Adrenal gland (tissue), 12 donors: ENCODE results near the gene ZSCAN10. TPM values are rescaled to one million over a fixed set of nuclear protein-coding genes. Genes with fewer than 3 reads are reported as not detected.
"Not testable (repeated sequence)": the region's sequence is repeated elsewhere in the genome, so short reads cannot be mapped to it uniquely, and the experiment has no call there.

ENCODE experiments used
- DNase-seq, 7 donors: peaks; one replicate each; pipeline ENCODE4 v3.0.0-alpha.2; 2019 to 2020
- H3K27ac ChIP-seq, 5 donors: fragments of 200-600 bp; sonication (generic) in 4 of 5; 1 replicate in 3 of 5; 2 replicates in 2 of 5; pipeline versions ENCODE4 v1.5.1 to v1.8.0; 2016 to 2020; ENCODE audit warnings: mild to moderate bottlenecking in 1 of 5
- H3K27me3 ChIP-seq: fragments of 200-600 bp; 2 replicates; pipeline ENCODE4 v1.8.0; 2021
- H3K36me3 ChIP-seq, 2 donors: fragments of 200-600 bp; replicated peaks in 1 of 2; 1 replicate in 1 of 2; 2 replicates in 1 of 2; pipeline versions ENCODE4 v1.5.1 to v1.8.0; 2018 to 2022
- H3K4me1 ChIP-seq, 2 donors: fragments of 200-600 bp; replicated peaks in 1 of 2; 1 replicate in 1 of 2; 2 replicates in 1 of 2; pipeline versions ENCODE4 v1.5.1 to v1.8.0; 2018 to 2021
- H3K4me3 ChIP-seq, 4 donors: fragments of 200-600 bp; sonication (generic) in 3 of 4; one replicate each; pipeline ENCODE4 v1.5.1; 2016 to 2018
- H3K9me3 ChIP-seq, 3 donors: fragments of 200-600 bp; sonication (generic) in 1 of 3; replicated peaks in 1 of 3; 1 replicate in 2 of 3; 2 replicates in 1 of 3; pipeline versions ENCODE4 v1.5.1 to v1.8.0; 2016 to 2021
- CTCF ChIP-seq, 6 experiments: fragments of 450-650 bp in 4 of 6; fragments of 200-600 bp in 2 of 6; sonication (generic) in 1 of 6; IDR thresholded peaks; 1 replicate in 5 of 6; 2 replicates in 1 of 6; pipeline versions ENCODE4 v1.5.1 to v1.8.0; 2016 to 2021; ENCODE audit warnings: antibody characterized with exemption in 6 of 6, mild to moderate bottlenecking in 2 of 6, moderate library complexity in 1 of 6
- POLR2A ChIP-seq, 2 donors: fragments of 450-650 bp; IDR thresholded peaks; one replicate each; pipeline ENCODE4 v1.6.1; 2017; ENCODE audit warnings: antibody characterized with exemption in 2 of 2, mild to moderate bottlenecking in 2 of 2, moderate library complexity in 1 of 2
- WGBS, 4 donors: extraction: QIAGEN DNeasy Blood & Tissue Kit in 2 of 4; methylation state at CpG; one replicate each; pipeline versions ENCODE4 v1.1.5 to v1.1.7; 2013 to 2017; 5-methylcytosine and 5-hydroxymethylcytosine counted together
- intact Hi-C, 2 donors: fragments of 100-400 bp; cut with DNase I; formaldehyde crosslinking; loops; one replicate each; pipeline versions ENCODE4 v1.14.1 to v1.15.0; 2022 to 2023
- polyA plus RNA-seq, 3 donors: library from polyadenylated mRNA; stranded (reverse); fragments of 200-250 nt in 2 of 3; fragments of 350-450 nt in 1 of 3; fragmentation: Illumina TruSeq in 1 of 3; extraction: RNeasy Lipid Tissue Mini Kit (QIAGEN cat#74804) in 1 of 3; gene quantifications; one replicate each; pipeline ENCODE4 v1.2.3, GENCODE V29; 2013 to 2014
- total RNA-seq, 9 donors: library from RNA; depleted of rRNA in 4 of 9; stranded (reverse); fragments of >200 nt in 4 of 9; fragments of 120-200 nt in 1 of 9; fragmentation: NEBNext Ultra II Directional in 1 of 9; extraction: Animal tissue kit (Norgen Biotek cat#: 25700) in 1 of 9; gene quantifications; one replicate each; pipeline versions ENCODE4 v1.1.0 to v1.2.4, GENCODE V29; 2013 to 2023
- donor health status: healthy with polysubstance abuse.
- donor health status: Bipolar disorder and iron deficiency.
- donor health status: DM: yes; HTN: yes; CAD: no.
- donor health status: DM: no; HTN: no; CAD: no.
- donor health status: DM: no; HTN: no; CAD: no.
- donor health status: DM: yes; HTN: yes; CAD: no.

The ZSCAN10 gene
- total and polyA plus RNA-seq, 12 donors, result 0.11 to 0.50 (median 0.14) TPM; not detected in 8

GRCh38 chr16:3076577-3076976 is 22.5 kb downstream of the ZSCAN10 start:
- no peaks in the 10 kb centered on the region for H3K9me3 ChIP-seq
- no peak overlapping the region for H3K4me3 ChIP-seq
- no peaks in the 10 kb centered on the region for H3K4me1 ChIP-seq
- no peak for DNase-seq
- intact Hi-C loops, result loop anchor here in 1 of 2 donors (10.0 kb wide), 1 partner anchor 272 kb away; no protein-coding TSS in a partner anchor
- 61 to 88% (median 76%) methylated on average over 6 of the region's 6 CpGs for WGBS, 4 donors
- no peaks in the 10 kb centered on the region for H3K27me3 ChIP-seq
- no peak overlapping the region for H3K27ac ChIP-seq
- TF ChIP-seq CTCF (IDR thresholded peaks at IDR 0.05) (no peak), POLR2A (IDR thresholded peaks at IDR 0.05) (no peak)
- H3K36me3 ChIP-seq, result no peaks in the 10 kb centered on the region

GRCh38 chr16:3075946-3076345 is 23.1 kb downstream of the ZSCAN10 start:
- DNase-seq, H3K36me3 ChIP-seq, H3K27ac ChIP-seq, H3K4me1 ChIP-seq, H3K27me3 ChIP-seq, H3K4me3 ChIP-seq, H3K9me3 ChIP-seq: not testable (repeated sequence)
- intact Hi-C loops, result loop anchor here in 1 of 2 donors (10.0 kb wide), 1 partner anchor 271 kb away; no protein-coding TSS in a partner anchor
- WGBS, 4 donors, result 84 to 89% (median 87%) methylated on average over 6 of the region's 6 CpGs

GRCh38 chr16:3075523-3075915 is 23.6 kb downstream of the ZSCAN10 start:
- Histone ChIP-seq H3K27ac (peak overlapping the region in 1 of 5 donors; percentile 40), H3K36me3 (no peaks in the 10 kb centered on the region), H3K4me1 (no peaks in the 10 kb centered on the region), H3K4me3 (no peak overlapping the region), H3K9me3 (no peaks in the 10 kb centered on the region), H3K27me3 (no peaks in the 10 kb centered on the region)
- DNase-seq, result peak in 1 of 7 donors; percentile 56
- intact Hi-C loops, result loop anchor here in 1 of 2 donors (10.0 kb wide), 1 partner anchor 271 kb away; no protein-coding TSS in a partner anchor
- 31 to 72% (median 61%) methylated on average over 2 to 10 of the region's 10 CpGs for whole genome bisulfite sequencing, 4 donors
- TF ChIP-seq POLR2A (IDR thresholded peaks at IDR 0.05), result no peak
- no peak for TF ChIP-seq CTCF (IDR thresholded peaks at IDR 0.05)

- no peak for DNase-seq
- Histone ChIP-seq H3K4me3 (no peak overlapping the region), H3K4me1 (no peaks in the 10 kb centered on the region), H3K36me3 (no peaks in the 10 kb centered on the region), H3K27ac (peak overlapping the region in 1 of 5 donors; percentile 40), H3K9me3 (no peaks in the 10 kb centered on the region), H3K27me3 (no peaks in the 10 kb centered on the region)
- TF ChIP-seq CTCF (IDR thresholded peaks at IDR 0.05), result no peak
- TF ChIP-seq POLR2A (IDR thresholded peaks at IDR 0.05), result no peak
- WGBS, 4 donors, result 43 to 60% (median 54%) methylated on average over 8 to 9 of the region's 9 CpGs
- intact Hi-C loops, result loop anchor here in 1 of 2 donors (10.0 kb wide), 1 partner anchor 270 kb away; no protein-coding TSS in a partner anchor
These were observed 24.1 kb downstream of the ZSCAN10 start for GRCh38 chr16:3074860-3075522.

- no peak for DNase-seq
- Histone ChIP-seq H3K36me3 (no peaks in the 10 kb centered on the region), H3K27me3 (no peaks in the 10 kb centered on the region), H3K27ac (no peak overlapping the region), H3K4me3 (no peak overlapping the region), H3K9me3 (no peaks in the 10 kb centered on the region), H3K4me1 (no peaks in the 10 kb centered on the region)
- 72 to 84% (median 76%) methylated on average over 7 of the region's 7 CpGs for WGBS, 4 donors
- intact Hi-C loops, result loop anchor here in 1 of 2 donors (10.0 kb wide), 1 partner anchor 269 kb away; no protein-coding TSS in a partner anchor
- TF ChIP-seq POLR2A (IDR thresholded peaks at IDR 0.05) (no peak), CTCF (IDR thresholded peaks at IDR 0.05) (no peak)
These were observed 25.6 kb downstream of the ZSCAN10 start for GRCh38 chr16:3073448-3073847.

GRCh38 chr16:3072576-3073263 is 26.4 kb downstream of the ZSCAN10 start:
- H3K4me3 ChIP-seq, H3K27me3 ChIP-seq, H3K36me3 ChIP-seq, H3K27ac ChIP-seq, H3K4me1 ChIP-seq, H3K9me3 ChIP-seq, DNase-seq: not testable (repeated sequence)
- intact Hi-C loops, result loop anchor here in 1 of 2 donors (10.0 kb wide), 1 partner anchor 268 kb away; no protein-coding TSS in a partner anchor
- 68 to 86% (median 73%) methylated on average over 6 to 16 of the region's 18 CpGs for WGBS, 4 donors
